GF-D8 (cell line): ENCODE measurements around the gene MAML2.
"Not testable (repeated sequence)": the region's sequence is repeated elsewhere in the genome, so short reads cannot be mapped to it uniquely, and the experiment has no call there.

Experiments used
- DNase-seq: peaks from one replicate; lab custom pipeline; 2025; lab: John Stamatoyannopoulos, UW

The MAML2 gene

GRCh38 chr11:96292291-96293010 is 50.5 kb downstream of the MAML2 start:
- no peak for DNase-seq

DNA sequence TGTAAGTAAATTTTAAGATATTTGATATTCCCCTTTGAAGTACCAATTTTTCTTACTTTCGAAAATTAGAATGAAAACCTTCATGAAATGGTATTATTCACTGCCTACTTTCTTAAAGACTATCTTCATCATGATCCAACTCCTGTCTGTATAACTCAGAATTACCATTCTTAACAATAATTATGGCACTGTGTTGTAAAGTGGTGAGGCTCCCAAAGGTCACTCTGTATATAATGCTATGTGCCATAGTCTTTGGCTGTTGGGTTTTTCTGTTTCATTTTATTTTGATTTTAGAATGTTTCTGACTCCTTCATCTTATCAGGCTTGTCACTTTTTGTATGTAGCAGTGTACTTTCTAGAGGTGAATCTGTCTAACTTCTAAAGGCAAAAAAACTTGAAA is 52.4 kb downstream of the MAML2 start:
- DNase-seq: no peak

- DNase-seq: no peak
Measured at GRCh38 chr11:96290031-96290430, 53.0 kb downstream of the MAML2 start.

- DNase-seq: no peak
Measured at GRCh38 chr11:96288915-96289314, 54.1 kb downstream of the MAML2 start.

DNA sequence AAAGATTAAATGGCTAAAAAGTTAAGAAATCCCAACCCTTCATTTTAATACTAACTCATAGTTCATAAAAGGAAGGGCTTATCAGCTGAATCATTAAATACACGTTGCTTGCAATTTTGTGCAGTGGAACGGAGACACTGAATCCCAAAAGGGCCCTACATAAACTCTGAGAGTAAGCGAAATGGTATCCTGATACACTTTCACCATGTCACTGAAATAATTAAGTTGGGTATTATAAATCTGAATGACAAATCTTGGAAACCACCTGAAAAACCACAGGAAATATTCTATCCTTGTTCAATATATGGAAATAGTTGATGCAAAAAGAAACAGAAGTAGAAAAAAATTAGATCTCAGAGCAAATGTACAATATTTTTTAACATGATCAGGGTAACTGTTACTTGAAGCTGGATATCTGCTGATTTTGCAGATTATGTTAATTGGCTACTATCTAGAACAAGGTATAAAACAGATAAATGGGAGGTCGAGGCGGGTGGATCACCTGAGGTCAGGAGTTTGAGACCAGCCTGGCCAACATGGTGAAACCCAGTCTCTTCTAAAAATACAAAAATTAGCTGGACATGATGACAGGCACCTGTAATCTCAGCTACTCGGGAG is 55.1 kb downstream of the MAML2 start:
- no peak for DNase-seq

GRCh38 chr11:96285985-96286384 is 57.0 kb downstream of the MAML2 start:
- DNase-seq: not testable (repeated sequence)

DNA sequence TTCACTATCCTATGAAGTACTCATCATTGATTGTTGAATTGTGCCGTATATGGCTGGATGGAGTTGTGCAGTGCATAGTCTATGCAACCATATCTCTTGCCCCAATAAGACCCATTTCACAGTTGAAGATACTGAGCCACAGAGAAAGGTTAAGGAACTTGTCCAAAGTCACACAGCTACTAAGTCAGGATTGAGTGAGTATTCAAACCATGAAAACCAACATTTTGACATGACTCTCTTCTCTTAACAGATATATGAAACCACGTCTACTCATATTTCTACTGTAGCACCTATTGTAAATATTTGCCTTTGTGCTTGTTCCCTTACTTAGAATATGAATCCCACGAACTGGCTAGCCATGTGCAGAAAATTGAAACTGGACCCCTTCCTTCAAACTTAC is 58.1 kb downstream of the MAML2 start:
- no peak for DNase-seq

DNA sequence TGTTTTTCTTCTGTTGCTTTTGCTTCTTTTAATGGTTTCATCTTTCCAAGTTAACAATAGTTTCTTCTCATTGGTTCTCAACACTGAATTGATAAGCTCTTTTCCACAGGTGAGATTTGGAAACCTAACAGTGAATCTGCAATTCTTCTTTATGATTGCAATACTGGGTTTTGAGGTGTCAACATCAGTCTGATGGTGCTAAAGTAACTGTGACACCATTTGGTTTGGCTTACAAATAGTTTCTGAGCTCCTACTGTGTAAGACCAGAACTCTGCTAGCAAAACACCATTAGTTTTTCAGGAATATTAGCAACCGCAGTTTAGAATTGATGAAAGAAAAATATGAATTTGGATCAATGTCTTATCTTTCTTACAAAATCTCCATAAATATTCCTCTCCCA is 58.6 kb downstream of the MAML2 start:
- DNase-seq: no peak

DNA sequence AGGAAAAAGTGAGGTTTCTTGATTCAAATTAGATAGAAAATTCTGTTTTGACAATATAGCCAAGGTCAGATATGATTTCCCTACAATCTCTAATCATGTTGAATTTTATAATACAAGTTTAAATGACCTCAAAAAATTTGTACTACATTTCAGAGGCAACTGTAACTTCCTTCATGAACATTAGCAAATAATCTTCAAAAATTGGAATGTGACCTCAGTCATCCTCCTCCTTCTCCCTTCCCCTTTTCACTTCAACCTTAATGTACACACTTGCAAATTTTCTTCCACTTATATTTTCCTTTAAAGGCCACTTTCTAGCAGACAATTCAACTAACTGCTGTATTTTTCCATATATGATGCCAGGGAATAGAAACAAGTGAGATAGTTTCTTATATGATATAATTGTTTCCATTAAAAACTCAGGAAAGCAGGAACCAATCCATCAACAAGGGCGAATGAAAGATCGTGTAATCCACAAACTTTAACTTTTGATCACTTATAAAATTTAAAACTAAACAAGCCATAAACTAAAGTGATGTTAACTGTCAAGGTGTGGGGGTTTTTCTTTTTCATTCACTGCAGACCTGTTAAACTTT is 60.3 kb downstream of the MAML2 start:
- DNase-seq: no peak

DNA sequence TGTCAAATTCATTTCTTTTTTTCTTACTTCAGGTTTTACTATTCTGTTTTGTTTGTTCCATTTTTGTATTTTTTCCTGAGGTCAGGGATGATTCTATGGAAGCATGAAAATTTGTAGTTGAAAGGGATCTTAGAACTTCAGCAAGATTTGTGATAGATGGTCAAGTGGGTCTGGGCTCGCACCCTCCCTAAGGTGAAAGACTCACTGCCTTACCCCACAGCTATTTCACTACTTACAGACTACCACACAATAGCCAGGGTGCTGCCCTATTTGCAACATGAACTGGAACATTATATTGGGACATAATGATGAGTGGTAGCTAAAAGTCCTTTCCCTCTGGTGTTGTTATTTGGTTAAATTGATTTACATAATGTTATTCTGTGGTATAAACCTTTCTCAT is 62.6 kb downstream of the MAML2 start:
- no peak for DNase-seq

GRCh38 chr11:96279896-96280290 is 63.1 kb downstream of the MAML2 start:
- no peak for DNase-seq

- no peak for DNase-seq
Measured at GRCh38 chr11:96279018-96279895, 63.7 kb downstream of the MAML2 start.

DNA sequence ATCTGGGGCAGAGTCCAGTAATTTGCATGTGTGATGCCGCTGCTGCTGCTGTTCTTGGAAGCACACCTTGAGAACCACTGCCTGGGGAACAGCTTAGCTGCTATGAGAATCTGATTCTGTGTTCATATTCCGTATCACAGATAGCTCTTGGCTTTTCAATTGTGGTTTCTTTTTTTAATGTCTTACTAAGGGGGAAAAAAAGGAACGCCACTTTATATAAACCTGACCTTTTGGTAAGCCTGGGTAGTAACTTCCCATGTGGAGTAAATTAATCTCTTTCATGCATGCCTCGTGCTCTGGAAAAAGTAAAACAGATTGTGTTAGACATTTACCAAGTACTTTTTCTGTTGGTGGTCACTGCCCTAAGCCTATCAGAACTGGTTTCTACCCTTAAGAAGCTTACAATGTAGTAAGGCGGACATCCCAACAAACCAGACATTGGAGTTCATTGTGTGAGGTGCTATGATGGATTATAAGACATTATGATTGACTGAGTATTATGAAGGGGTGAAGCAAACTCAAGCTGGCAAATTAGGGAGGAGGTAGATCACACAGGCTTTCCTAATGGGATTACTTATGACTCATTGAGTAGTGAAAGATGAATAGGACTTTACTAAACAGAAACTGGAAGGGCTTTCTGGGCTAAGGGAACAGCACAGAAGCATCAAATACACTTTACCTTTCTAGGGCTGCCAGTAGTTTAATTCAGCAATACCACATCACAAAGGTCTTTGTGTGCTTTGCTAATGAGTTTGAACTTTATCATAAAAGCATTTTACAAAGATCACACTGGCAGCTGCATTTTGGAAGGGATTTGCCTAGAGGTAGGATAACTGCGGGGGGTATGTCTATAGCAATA is 64.7 kb downstream of the MAML2 start:
- no peak for DNase-seq

GRCh38 chr11:96277696-96278038 is 65.3 kb downstream of the MAML2 start:
- DNase-seq: no peak

- DNase-seq: no peak
Measured at GRCh38 chr11:96276836-96277235, 66.2 kb downstream of the MAML2 start.

- no peak for DNase-seq
Measured at GRCh38 chr11:96275801-96276594, 67.0 kb downstream of the MAML2 start.

DNA sequence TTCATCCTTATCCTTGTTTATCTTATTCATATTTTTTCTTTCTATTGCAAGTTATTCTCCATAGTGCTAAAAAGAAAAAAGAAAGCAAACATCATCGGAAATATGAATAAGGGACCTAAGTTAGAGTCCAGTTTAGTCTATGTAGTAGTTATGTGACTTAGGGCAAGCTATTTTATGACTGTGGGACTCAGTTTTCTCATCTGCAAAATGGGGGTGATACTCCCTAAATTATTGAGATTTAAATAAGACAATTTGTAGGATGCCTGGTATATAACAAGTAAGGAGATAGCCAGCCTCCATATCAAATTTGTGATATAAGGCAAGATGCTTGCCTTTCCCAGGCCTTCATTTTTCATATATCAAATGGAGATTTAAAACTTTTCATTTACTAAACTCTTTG is 69.5 kb downstream of the MAML2 start:
- no peak for DNase-seq

GRCh38 chr11:96272529-96273222 is 70.3 kb downstream of the MAML2 start:
- no peak for DNase-seq

DNA sequence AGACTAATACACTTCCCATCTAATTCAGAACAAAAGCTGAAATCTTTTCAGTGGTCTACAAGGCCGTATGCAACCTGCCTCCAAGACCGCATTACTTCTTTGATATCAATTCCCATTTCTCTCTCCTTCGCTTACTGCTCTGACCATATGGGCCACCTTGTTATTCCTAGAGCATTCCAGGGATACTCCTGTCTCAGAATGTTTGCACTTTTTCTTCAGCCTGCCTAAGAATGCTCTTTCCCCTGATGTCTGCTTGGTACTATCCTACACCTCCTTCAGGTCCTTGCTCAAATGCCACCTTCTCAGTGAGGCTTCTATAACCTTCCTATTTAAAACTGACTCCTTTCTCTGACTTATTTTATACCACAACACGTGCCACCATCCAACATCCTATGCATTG is 71.2 kb downstream of the MAML2 start:
- DNase-seq: no peak

GRCh38 chr11:96271352-96271751 is 71.6 kb downstream of the MAML2 start:
- not testable (repeated sequence) for DNase-seq
